Forelimb muscle (tissue), 1 donor: ENCODE measurements around the gene ASF1A. TPM values are rescaled to one million over a fixed set of nuclear protein-coding genes. Genes with fewer than 3 reads are reported as not detected.

Experiments used
- DNase-seq: peaks from one replicate; pipeline ENCODE4 v3.0.0-alpha.2; 2013; ENCODE audit warnings: low read depth
- polyA plus RNA-seq: library from polyadenylated mRNA; unstranded; fragments of 120-200 nt; gene quantifications from one replicate; pipeline ENCODE4 v1.2.1, GENCODE V29; 2013; ENCODE audit not compliant: insufficient read length

Gene ASF1A
- polyA plus RNA-seq, 1 donor = 16.4 TPM

DNA sequence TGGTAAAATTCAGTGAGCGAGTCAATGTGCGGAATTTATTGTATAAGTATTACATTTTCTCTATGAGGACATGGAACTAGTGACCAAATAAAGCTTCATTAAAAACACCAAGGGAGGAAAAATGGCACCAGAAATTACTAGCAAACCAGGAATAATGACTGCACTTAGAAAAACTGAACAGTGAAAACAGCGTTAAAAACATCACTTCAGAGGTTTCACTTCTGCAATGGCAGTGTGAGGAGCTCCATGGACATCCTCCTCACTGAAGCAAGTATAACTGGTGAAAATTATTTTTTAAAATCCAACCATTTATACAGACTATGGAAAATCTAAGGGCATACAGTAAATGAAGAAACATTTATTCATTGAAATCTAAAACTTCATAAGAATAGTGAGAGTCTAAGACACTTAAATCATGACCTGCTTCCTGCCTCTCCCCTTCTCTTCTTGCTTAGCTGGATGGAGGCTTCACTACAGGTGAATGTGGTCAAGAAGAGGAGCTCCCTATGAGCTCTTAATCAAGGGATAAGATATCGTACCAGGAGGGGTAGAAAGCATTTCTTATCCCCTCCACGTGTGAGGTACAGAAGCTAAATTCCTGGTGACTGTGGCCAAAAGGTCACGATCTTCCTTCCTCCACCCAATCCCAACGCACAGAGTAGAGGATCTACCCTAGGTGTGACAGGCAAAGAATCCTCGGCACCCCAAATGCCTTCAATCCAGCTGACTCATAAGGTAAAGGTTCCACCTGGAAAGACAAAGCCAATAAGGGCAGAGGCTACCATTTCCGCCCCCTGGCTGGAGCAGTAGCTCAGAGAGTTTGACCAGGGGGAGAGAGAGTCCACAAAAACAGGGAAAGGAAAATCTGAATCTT lies 12.3 kb upstream of the ASF1A start:
- no peak for DNase-seq

GRCh38 chr6:118882314-118882905 lies 11.5 kb upstream of the ASF1A start:
- DNase-seq = no peak

- no peak for DNase-seq
Measured at GRCh38 chr6:118886641-118887040, 7.3 kb upstream of the ASF1A start.

GRCh38 chr6:118889163-118889562 lies 4.8 kb upstream of the ASF1A start:
- DNase-seq = no peak

DNA sequence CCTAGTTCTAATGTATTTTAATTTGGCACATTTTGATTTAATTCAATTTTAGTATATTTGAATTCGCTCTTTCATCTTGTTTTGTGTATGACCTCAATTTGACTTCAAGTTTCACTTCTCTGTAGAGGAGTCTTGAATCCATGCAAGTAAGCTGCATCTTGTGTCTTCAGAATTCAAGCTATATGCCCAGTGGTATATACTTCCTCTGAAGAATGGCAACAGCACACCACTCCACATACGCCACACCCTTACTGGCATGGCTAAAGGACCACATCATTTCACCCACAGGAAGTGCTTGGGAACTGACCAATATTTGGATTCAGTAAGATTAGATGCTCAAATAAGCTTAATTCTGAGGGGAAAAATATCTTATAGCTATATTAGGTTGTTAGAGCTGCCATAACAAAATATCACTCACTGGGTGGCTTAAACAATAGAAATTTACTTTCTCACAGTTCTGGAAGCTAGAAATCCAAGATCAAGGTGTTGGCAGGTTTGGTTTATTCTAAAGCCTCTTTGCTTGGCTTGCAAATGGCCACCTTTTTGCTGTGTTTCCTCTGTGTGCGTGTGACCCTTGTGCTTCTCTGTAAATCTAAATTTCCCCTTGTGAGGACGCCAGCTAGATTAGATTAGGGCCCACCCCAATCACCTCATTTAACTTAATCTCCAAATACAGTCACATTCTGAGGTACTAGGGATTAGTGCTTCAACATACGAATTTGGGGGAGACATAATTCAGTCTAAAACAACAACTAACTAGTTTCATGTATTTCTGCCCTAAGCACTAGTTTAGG lies 2.8 kb upstream of the ASF1A start:
- no peak for DNase-seq

DNA sequence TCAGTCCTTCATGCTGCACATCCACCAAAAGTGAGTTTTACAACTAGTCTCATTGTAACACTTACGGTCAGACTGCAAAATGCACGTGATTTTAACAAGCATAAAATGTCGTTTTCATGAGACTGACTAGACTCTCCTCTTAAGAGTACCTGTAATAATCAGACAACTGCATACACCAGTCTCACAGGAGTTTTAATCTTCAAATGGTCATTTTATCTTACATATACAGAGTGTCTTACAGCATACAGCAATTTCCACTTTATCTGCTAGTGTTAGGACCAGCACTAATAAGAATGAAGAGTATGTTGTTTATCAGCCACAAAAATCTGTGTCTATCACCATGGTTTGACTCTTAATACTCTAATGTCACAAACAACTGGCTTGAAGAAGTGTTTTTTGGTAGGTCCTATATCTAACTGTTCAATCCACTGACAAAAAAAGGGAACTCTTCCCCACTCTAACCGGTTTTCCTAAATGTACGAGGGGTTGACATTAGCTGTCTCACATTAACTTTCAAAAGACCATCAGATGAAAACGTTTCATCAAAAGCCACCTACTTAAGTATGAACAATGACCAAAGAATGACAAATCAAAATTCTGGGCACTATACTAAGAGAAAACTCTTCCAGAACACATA lies 1.5 kb upstream of the ASF1A start:
- no peak for DNase-seq

- peak; percentile 65 for DNase-seq
Measured at GRCh38 chr6:118893064-118893806, 717 bp upstream of the ASF1A start.

DNA sequence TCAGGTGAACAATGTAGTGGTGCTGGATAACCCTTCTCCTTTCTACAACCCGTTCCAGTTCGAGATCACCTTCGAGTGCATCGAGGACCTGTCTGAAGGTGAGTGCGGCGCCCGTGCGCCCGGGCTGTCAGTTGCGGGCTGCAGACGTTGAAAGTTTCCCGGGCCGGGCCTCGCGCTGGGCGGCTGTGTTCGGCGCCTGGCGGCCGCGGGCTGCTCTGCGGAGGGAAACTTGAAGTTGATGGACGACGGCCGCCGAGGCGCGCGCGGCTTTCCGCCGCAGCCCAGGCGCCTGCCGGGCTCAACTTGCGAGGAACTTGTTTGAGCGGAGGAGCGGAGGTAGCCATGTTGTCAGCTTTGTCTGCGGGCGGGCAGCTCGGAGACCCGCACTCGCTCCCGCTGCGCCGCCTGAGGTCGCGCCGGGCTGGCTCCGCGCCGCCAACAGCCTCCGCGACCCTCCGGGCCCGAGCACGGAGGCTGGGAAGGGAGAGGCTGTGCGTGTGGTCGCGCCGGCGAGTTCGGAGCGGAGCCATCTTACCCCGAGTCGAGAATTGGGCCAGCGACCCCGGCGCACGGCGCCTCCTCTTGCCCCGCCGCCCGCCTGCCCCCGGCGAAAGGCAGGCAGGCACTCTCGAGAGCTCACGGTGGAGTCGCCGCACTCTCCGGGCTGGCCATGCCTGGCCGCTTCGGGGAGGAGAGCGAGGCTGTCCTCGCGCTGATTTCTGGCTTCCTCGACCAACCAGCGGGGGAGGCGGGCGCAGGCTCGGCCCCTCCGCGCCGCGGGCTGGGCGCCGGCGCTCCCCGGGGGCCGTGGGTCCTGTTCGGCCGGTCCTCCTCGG lies 691 bp downstream of the ASF1A start:
- DNase-seq = no peak

- DNase-seq = no peak
Measured at GRCh38 chr6:118895261-118895560, 1.3 kb downstream of the ASF1A start.

GRCh38 chr6:118895859-118896258 lies 1.9 kb downstream of the ASF1A start:
- DNase-seq = no peak

GRCh38 chr6:118896339-118897136 lies 2.6 kb downstream of the ASF1A start:
- no peak for DNase-seq

DNA sequence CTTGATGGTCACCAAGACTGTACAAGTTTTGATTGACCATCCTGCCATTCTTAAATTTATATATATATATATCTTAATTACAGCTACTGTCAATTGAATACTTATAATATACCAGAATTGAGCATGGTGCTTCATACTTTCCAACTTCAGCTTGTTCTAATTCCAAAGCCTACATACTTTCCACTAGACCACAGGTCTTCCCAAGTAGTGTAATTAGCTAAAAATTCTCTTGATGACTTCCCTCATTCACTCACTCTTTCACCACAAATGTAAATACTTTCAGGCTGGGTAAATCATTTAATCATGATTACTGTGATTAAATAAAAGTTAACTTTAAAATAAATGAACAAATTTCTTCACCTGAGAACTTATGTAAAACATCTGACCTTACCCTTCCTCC lies 3.4 kb downstream of the ASF1A start:
- no peak for DNase-seq

DNA sequence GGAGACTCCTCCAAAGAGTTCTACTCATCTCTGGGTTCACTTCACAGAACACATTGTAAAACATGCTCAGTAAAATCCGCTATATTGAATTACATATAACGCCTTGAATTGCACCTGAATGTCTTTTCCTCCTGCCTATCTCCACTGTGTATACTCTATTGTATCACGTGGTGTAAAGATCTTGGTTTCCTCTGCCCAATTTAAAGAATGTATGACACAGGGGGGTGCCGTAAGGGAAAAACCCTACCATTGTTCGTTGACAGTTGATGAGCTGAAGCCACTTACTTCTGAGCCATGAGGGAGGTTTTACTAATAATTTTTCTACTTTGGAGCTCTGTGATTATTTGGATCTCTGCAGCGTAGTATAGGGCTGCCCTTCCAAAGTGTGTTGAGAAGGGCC lies 6.0 kb downstream of the ASF1A start:
- no peak for DNase-seq

DNA sequence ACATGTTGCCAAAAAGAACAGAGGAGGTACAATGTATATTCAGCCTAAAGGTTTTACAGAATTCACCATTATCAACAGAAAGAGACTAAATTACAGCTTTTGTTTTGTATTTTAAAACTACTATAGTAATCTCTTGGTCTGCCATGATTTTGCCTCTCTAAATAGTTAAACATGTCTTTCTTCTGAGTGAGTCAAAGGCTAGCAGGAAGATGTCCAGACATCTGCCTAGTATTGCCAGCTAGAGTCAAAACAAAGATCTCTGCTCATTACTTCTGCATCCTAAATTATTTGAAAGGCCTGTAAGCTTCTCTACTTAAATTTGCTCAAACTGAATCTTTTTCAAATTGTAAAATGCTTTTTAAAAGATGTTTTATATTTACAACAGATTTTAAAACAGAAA lies 8.8 kb downstream of the ASF1A start:
- no peak for DNase-seq

DNA sequence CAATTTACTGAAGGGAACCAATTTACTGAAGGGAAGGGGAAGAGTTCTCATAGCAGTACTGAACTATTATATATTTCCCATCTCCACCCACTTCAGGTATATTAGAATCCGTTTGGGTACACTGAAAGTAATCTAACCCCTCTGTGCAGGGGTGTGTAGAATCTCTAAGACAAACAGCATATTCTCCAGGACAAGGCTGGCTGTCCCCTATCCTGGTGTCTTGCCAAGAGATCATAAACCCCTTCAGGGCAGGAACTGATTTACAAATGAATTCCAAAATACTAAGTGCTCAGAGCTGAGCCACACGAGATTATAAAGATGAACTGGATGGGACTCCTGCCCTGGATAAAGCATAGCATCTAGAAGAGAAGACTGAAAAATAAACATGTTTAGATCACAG lies 9.2 kb downstream of the ASF1A start:
- no peak for DNase-seq

- no peak for DNase-seq
Measured at GRCh38 chr6:118903691-118904090, 9.7 kb downstream of the ASF1A start.

- DNase-seq = no peak
Measured at GRCh38 chr6:118905084-118905483, 11.1 kb downstream of the ASF1A start.

DNA sequence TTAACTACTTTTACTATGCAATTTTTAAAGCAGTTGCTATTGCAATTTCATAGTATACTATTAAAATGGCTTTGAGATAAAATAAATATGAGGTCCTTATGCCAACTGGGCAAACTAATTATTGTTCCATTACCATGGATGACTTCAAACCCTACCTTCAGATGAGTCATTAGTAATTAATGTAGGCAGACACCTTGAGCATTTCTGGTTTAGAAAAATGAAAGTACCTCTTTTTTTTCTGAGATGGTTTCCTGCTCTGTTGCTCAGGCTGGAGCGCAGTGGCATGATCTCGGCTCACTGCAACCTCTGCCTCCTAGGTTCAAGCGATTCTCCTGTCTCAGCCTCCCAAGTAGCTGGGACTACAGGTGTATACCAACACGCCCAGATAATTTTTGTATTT lies 11.9 kb downstream of the ASF1A start:
- no peak for DNase-seq

- no peak for DNase-seq
Measured at GRCh38 chr6:118908441-118908840, 14.5 kb downstream of the ASF1A start.

- no peak for DNase-seq
Measured at GRCh38 chr6:118912646-118913045, 18.7 kb downstream of the ASF1A start.
